HuH-7.5 (cell line): ENCODE measurements around the gene IDUA.
"Not testable (repeated sequence)": the region's sequence is repeated elsewhere in the genome, so short reads cannot be mapped to it uniquely, and the experiment has no call there.

Source experiments
- DNase-seq: peaks from one replicate; pipeline ENCODE4 v3.0.0; 2011; ENCODE audit warnings: low spot score

Gene IDUA

GRCh38 chr4:986879-987623 lies at the start of gene IDUA:
Gene IDUA (plus strand): TSS chr4:987044. CDS start chr4:987085, 41 bp downstream.
- peak; percentile 89 for DNase-seq

- DNase-seq, result not testable (repeated sequence)
Measured at GRCh38 chr4:939508-939907, 47.3 kb upstream of the IDUA start.

GRCh38 chr4:945274-946102 lies 41.4 kb upstream of the IDUA start:
- no peak for DNase-seq

- DNase-seq, result no peak
Measured at GRCh38 chr4:946103-946450, 40.8 kb upstream of the IDUA start.

- no peak for DNase-seq
Measured at GRCh38 chr4:946517-947471, 40.0 kb upstream of the IDUA start.

GRCh38 chr4:947491-947971 lies 39.3 kb upstream of the IDUA start:
- no peak for DNase-seq

GRCh38 chr4:948101-948935 lies 38.5 kb upstream of the IDUA start:
- DNase-seq, result no peak

GRCh38 chr4:948936-949300 lies 37.9 kb upstream of the IDUA start:
- DNase-seq, result no peak

- no peak for DNase-seq
Measured at GRCh38 chr4:949656-950055, 37.2 kb upstream of the IDUA start.

- DNase-seq, result no peak
Measured at GRCh38 chr4:950136-951020, 36.5 kb upstream of the IDUA start.

- DNase-seq, result peak; percentile 3
Measured at GRCh38 chr4:951186-951585, 35.7 kb upstream of the IDUA start.

- DNase-seq, result peak; percentile 7
Measured at GRCh38 chr4:951594-952468, 35.0 kb upstream of the IDUA start.

GRCh38 chr4:952881-953573 lies 33.8 kb upstream of the IDUA start:
- DNase-seq, result no peak

GRCh38 chr4:953574-953915 lies 33.3 kb upstream of the IDUA start:
- DNase-seq, result no peak

GRCh38 chr4:954211-955020 lies 32.4 kb upstream of the IDUA start:
- no peak for DNase-seq

GRCh38 chr4:955161-955921 lies 31.5 kb upstream of the IDUA start:
- DNase-seq, result no peak

- DNase-seq, result no peak
Measured at GRCh38 chr4:955931-956381, 30.9 kb upstream of the IDUA start.
